Chondrocyte (in vitro differentiated cells): Measurements from ENCODE around the gene INTS11. TPM values are rescaled to one million over a fixed set of nuclear protein-coding genes. Genes with fewer than 3 reads are reported as not detected.
A peak's percentile ranks its signal among the peaks of the same experiment; 100 is the strongest.

Experiments
- DNase-seq: peaks from one replicate; pipeline ENCODE4 v3.0.0; 2021; ENCODE audit warnings: mixed read lengths, low spot score
- H3K27ac Mint-ChIP-seq: one replicate; pipeline ENCODE4 v1.8.0; 2021; ENCODE audit warnings: mild to moderate bottlenecking, moderate library complexity, mixed read lengths; ENCODE audit not compliant: unreplicated experiment
- H3K27me3 Mint-ChIP-seq: 2 replicates; pipeline ENCODE4 v1.8.0; 2021; ENCODE audit warnings: low read depth, mixed read lengths
- H3K36me3 Mint-ChIP-seq: 2 replicates; pipeline ENCODE4 v1.8.0; 2021; ENCODE audit warnings: low read depth, mixed read lengths
- H3K4me1 Mint-ChIP-seq: 2 replicates; pipeline ENCODE4 v1.8.0; 2021; ENCODE audit warnings: low read depth, mild to moderate bottlenecking, mixed read lengths
- H3K4me3 Mint-ChIP-seq: one replicate; pipeline ENCODE4 v1.8.0; 2021; ENCODE audit warnings: mild to moderate bottlenecking, moderate library complexity, mixed read lengths; ENCODE audit not compliant: unreplicated experiment
- H3K9me3 Mint-ChIP-seq: 2 replicates; pipeline ENCODE4 v1.8.0; 2021; ENCODE audit warnings: low read depth, mixed read lengths
- CTCF ChIP-seq: fragments of 200-600 bp; sonication (generic); IDR thresholded peaks from 2 replicates; pipeline ENCODE4 v1.5.0; 2021; ENCODE audit warnings: antibody characterized with exemption, mild to moderate bottlenecking, moderate library complexity
- total RNA-seq: library from RNA; stranded (reverse); gene quantifications from 3 replicates; pipeline ENCODE4 v1.2.1, GENCODE V29; 2021

Gene INTS11
- total RNA-seq, 1 donor from 2014 or later: 73.8 TPM

- peak overlapping the region; percentile 44 for H3K4me3 Mint-ChIP-seq
- H3K36me3 Mint-ChIP-seq: no peaks in the 10 kb centered on the region
- H3K4me1 Mint-ChIP-seq: peaks cover 48% of the 10 kb centered on the region
- no peak for DNase-seq
- H3K27ac Mint-ChIP-seq: peak overlapping the region; percentile 89
- no peak for TF ChIP-seq CTCF
- H3K9me3 Mint-ChIP-seq: no peaks in the 10 kb centered on the region
- no peaks in the 10 kb centered on the region for H3K27me3 Mint-ChIP-seq
These were observed 35.4 kb upstream of the INTS11 start for GRCh38 chr1:1359664-1360468.

- Mint-ChIP-seq H3K4me3 (peak overlapping the region; percentile 44), H3K27me3 (no peaks in the 10 kb centered on the region), H3K27ac (peak overlapping the region; percentile 89), H3K4me1 (peaks cover 49% of the 10 kb centered on the region), H3K9me3 (no peaks in the 10 kb centered on the region), H3K36me3 (no peaks in the 10 kb centered on the region)
- TF ChIP-seq CTCF: no peak
- DNase-seq: no peak
These were observed 34.8 kb upstream of the INTS11 start for GRCh38 chr1:1359308-1359663.

- H3K27ac Mint-ChIP-seq: peak within 1 kb of the TSS; percentile 89
- H3K4me1 Mint-ChIP-seq: peaks cover 51% of the 10 kb centered on the region
- peak within 1 kb of the TSS; percentile 82 for H3K4me3 Mint-ChIP-seq
- DNase-seq: no peak
- no peaks in the 10 kb centered on the region for H3K36me3 Mint-ChIP-seq
- no peaks in the 10 kb centered on the region for H3K27me3 Mint-ChIP-seq
- TF ChIP-seq CTCF: no peak
- H3K9me3 Mint-ChIP-seq: no peaks in the 10 kb centered on the region
These were observed 34.2 kb upstream of the INTS11 start, which contains the start of gene MXRA8 for GRCh38 chr1:1358433-1359271. MXRA8 (minus strand) TSS chr1:1358555; CDS start chr1:1358504, 51 bp downstream.

GRCh38 chr1:1357871-1358432 lies 33.5 kb upstream of the INTS11 start:
- DNase-seq: no peak
- H3K9me3 Mint-ChIP-seq: no peaks in the 10 kb centered on the region
- H3K27me3 Mint-ChIP-seq: no peaks in the 10 kb centered on the region
- H3K4me1 Mint-ChIP-seq: peaks cover 54% of the 10 kb centered on the region
- peak overlapping the region; percentile 89 for H3K27ac Mint-ChIP-seq
- peak overlapping the region; percentile 82 for H3K4me3 Mint-ChIP-seq
- TF ChIP-seq CTCF: no peak
- no peaks in the 10 kb centered on the region for H3K36me3 Mint-ChIP-seq

- TF ChIP-seq CTCF: no peak
- H3K27me3 Mint-ChIP-seq: no peaks in the 10 kb centered on the region
- H3K4me1 Mint-ChIP-seq: peaks cover 59% of the 10 kb centered on the region
- H3K27ac Mint-ChIP-seq: peak overlapping the region; percentile 89
- no peaks in the 10 kb centered on the region for H3K36me3 Mint-ChIP-seq
- H3K4me3 Mint-ChIP-seq: peak overlapping the region; percentile 82
- no peak for DNase-seq
- H3K9me3 Mint-ChIP-seq: no peaks in the 10 kb centered on the region
These were observed 32.4 kb upstream of the INTS11 start for GRCh38 chr1:1356796-1357401.
